OCI-LY3 (cell line): ENCODE results near the gene ATP6V0A4.
"Not testable (repeated sequence)": the region's sequence is repeated elsewhere in the genome, so short reads cannot be mapped to it uniquely, and the experiment has no call there.

Experiments used
- EZH2phosphoT487 ChIP-seq: fragments of 200-600 bp; shearing (Covaris generic); IDR thresholded peaks from 2 replicates; pipeline ENCODE4 v1.6.1; 2018; ENCODE audit warnings: antibody characterized with exemption, mixed run types, low read depth
- TF ChIP-seq, protein P1 (sequence below): fragments of 200-600, 300-600 bp; sonication (generic); IDR thresholded peaks from 2 replicates; pipeline ENCODE4 v1.5.1; 2014; ENCODE audit warnings: antibody characterized with exemption, low read length, low read depth

DNA sequence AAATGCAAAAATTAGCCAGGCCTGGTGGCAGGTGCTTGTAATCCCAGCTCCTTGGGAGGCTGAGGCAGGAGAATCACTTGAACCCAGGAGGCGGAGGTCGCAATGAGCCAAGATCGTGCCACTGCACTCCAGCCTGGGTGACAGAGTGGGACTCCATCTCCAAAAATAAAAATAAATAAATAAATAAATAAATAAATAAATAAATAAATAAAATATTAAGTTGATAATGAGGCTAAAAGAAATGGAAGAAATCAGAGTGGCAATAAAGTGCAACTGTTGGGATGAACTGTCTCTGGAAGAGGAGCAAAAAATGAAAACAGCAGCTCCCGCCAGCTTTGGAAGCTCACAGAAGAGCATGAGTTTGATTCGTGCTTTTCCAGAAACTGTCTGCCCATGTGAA is 66.3 kb downstream of the ATP6V0A4 start:
- TF ChIP-seq, protein P1, sequence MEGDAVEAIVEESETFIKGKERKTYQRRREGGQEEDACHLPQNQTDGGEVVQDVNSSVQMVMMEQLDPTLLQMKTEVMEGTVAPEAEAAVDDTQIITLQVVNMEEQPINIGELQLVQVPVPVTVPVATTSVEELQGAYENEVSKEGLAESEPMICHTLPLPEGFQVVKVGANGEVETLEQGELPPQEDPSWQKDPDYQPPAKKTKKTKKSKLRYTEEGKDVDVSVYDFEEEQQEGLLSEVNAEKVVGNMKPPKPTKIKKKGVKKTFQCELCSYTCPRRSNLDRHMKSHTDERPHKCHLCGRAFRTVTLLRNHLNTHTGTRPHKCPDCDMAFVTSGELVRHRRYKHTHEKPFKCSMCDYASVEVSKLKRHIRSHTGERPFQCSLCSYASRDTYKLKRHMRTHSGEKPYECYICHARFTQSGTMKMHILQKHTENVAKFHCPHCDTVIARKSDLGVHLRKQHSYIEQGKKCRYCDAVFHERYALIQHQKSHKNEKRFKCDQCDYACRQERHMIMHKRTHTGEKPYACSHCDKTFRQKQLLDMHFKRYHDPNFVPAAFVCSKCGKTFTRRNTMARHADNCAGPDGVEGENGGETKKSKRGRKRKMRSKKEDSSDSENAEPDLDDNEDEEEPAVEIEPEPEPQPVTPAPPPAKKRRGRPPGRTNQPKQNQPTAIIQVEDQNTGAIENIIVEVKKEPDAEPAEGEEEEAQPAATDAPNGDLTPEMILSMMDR: not testable (repeated sequence)
- not testable (repeated sequence) for TF ChIP-seq EZH2phosphoT487
